Measurements from ENCODE around the gene SPATA6. TPM values are rescaled to one million over a fixed set of nuclear protein-coding genes. Genes with fewer than 3 reads are reported as not detected.

The SPATA6 gene
- total RNA-seq, 1 experiment from 2014 or later, result 0.30 TPM

- no peaks in the 10 kb centered on the region for H3K9me2 ChIP-seq (replicated peaks; ENCODE audit: insufficient read depth, low read length)
- no peaks in the 10 kb centered on the region for H3K4me1 ChIP-seq (ENCODE audit: low read length)
- no peak overlapping the region for H3K4me2 ChIP-seq (ENCODE audit: low read depth, low read length, poor library complexity, severe bottlenecking)
- no peak overlapping the region for H3K27ac ChIP-seq (ENCODE audit: low read length)
- H2AFZ ChIP-seq (ENCODE audit: low read length), result no peak overlapping the region
- no peaks in the 10 kb centered on the region for H4K20me1 ChIP-seq (ENCODE audit: insufficient read depth, low read depth, low read length)
- H3K9ac ChIP-seq (ENCODE audit: low read length), result no peak overlapping the region
- DNase-seq, result no peak
- no peak overlapping the region for H3K4me3 ChIP-seq (ENCODE audit: low read length)
- H3K79me2 ChIP-seq (ENCODE audit: low read length), result no peaks in the 10 kb centered on the region
- H3K36me3 ChIP-seq (ENCODE audit: insufficient read depth, low read length), result no peaks in the 10 kb centered on the region
- no peaks in the 10 kb centered on the region for H3K27me3 ChIP-seq (ENCODE audit: low read length)
- H3K9me3 ChIP-seq (ENCODE audit: low read length), result no peaks in the 10 kb centered on the region
These were observed 57.0 kb downstream of the SPATA6 start for GRCh38 chr1:48415050-48415449.

- Histone ChIP-seq H2AFZ (ENCODE audit: low read length) (no peak overlapping the region), H3K27ac (ENCODE audit: low read length) (no peak overlapping the region), H3K9me2 (replicated peaks; ENCODE audit: insufficient read depth, low read length) (no peaks in the 10 kb centered on the region), H3K9ac (ENCODE audit: low read length) (no peak overlapping the region), H4K20me1 (ENCODE audit: insufficient read depth, low read depth, low read length) (no peaks in the 10 kb centered on the region), H3K4me2 (ENCODE audit: low read depth, low read length, poor library complexity, severe bottlenecking) (no peak overlapping the region), H3K9me3 (ENCODE audit: low read length) (no peaks in the 10 kb centered on the region), H3K36me3 (ENCODE audit: insufficient read depth, low read length) (no peaks in the 10 kb centered on the region), H3K27me3 (ENCODE audit: low read length) (no peaks in the 10 kb centered on the region), H3K79me2 (ENCODE audit: low read length) (no peaks in the 10 kb centered on the region), H3K4me3 (ENCODE audit: low read length) (no peak overlapping the region), H3K4me1 (ENCODE audit: low read length) (no peaks in the 10 kb centered on the region)
- DNase-seq, result no peak
These were observed 57.7 kb downstream of the SPATA6 start for GRCh38 chr1:48414264-48414663.

GRCh38 chr1:48405940-48406339, 66.1 kb downstream of the SPATA6 start:
- H3K4me3 ChIP-seq (ENCODE audit: low read length), result no peak overlapping the region
- no peaks in the 10 kb centered on the region for H4K20me1 ChIP-seq (ENCODE audit: insufficient read depth, low read depth, low read length)
- H3K4me2 ChIP-seq (ENCODE audit: low read depth, low read length, poor library complexity, severe bottlenecking), result no peak overlapping the region
- no peak overlapping the region for H2AFZ ChIP-seq (ENCODE audit: low read length)
- no peak overlapping the region for H3K27ac ChIP-seq (ENCODE audit: low read length)
- H3K9ac ChIP-seq (ENCODE audit: low read length), result no peak overlapping the region
- no peaks in the 10 kb centered on the region for H3K9me3 ChIP-seq (ENCODE audit: low read length)
- no peaks in the 10 kb centered on the region for H3K4me1 ChIP-seq (ENCODE audit: low read length)
- DNase-seq, result no peak
- H3K27me3 ChIP-seq (ENCODE audit: low read length), result no peaks in the 10 kb centered on the region
- H3K9me2 ChIP-seq (replicated peaks; ENCODE audit: insufficient read depth, low read length), result no peaks in the 10 kb centered on the region
- H3K36me3 ChIP-seq (ENCODE audit: insufficient read depth, low read length), result no peaks in the 10 kb centered on the region
- H3K79me2 ChIP-seq (ENCODE audit: low read length), result no peaks in the 10 kb centered on the region

- Histone ChIP-seq H3K9me2 (replicated peaks; ENCODE audit: insufficient read depth, low read length) (no peaks in the 10 kb centered on the region), H3K4me2 (ENCODE audit: low read depth, low read length, poor library complexity, severe bottlenecking) (no peak overlapping the region), H3K36me3 (ENCODE audit: insufficient read depth, low read length) (no peaks in the 10 kb centered on the region), H3K4me1 (ENCODE audit: low read length) (no peaks in the 10 kb centered on the region), H3K9me3 (ENCODE audit: low read length) (no peaks in the 10 kb centered on the region), H2AFZ (ENCODE audit: low read length) (no peak overlapping the region), H3K27me3 (ENCODE audit: low read length) (no peaks in the 10 kb centered on the region), H3K4me3 (ENCODE audit: low read length) (no peak overlapping the region), H3K79me2 (ENCODE audit: low read length) (no peaks in the 10 kb centered on the region), H3K27ac (ENCODE audit: low read length) (no peak overlapping the region), H4K20me1 (ENCODE audit: insufficient read depth, low read depth, low read length) (no peaks in the 10 kb centered on the region), H3K9ac (ENCODE audit: low read length) (no peak overlapping the region)
- no peak for DNase-seq
These were observed 66.6 kb downstream of the SPATA6 start for GRCh38 chr1:48405400-48405799.

- no peak for DNase-seq
- no peak overlapping the region for H3K4me3 ChIP-seq (ENCODE audit: low read length)
- H3K27me3 ChIP-seq (ENCODE audit: low read length), result no peaks in the 10 kb centered on the region
- H4K20me1 ChIP-seq (ENCODE audit: insufficient read depth, low read depth, low read length), result no peaks in the 10 kb centered on the region
- no peaks in the 10 kb centered on the region for H3K4me1 ChIP-seq (ENCODE audit: low read length)
- H3K9me2 ChIP-seq (replicated peaks; ENCODE audit: insufficient read depth, low read length), result no peaks in the 10 kb centered on the region
- H3K4me2 ChIP-seq (ENCODE audit: low read depth, low read length, poor library complexity, severe bottlenecking), result no peak overlapping the region
- H3K9ac ChIP-seq (ENCODE audit: low read length), result no peak overlapping the region
- H3K27ac ChIP-seq (ENCODE audit: low read length), result no peak overlapping the region
- no peaks in the 10 kb centered on the region for H3K36me3 ChIP-seq (ENCODE audit: insufficient read depth, low read length)
- H2AFZ ChIP-seq (ENCODE audit: low read length), result no peak overlapping the region
- H3K9me3 ChIP-seq (ENCODE audit: low read length), result no peaks in the 10 kb centered on the region
- H3K79me2 ChIP-seq (ENCODE audit: low read length), result no peaks in the 10 kb centered on the region
These were observed 69.4 kb downstream of the SPATA6 start for GRCh38 chr1:48402599-48402998.

- Histone ChIP-seq H3K9me2 (replicated peaks; ENCODE audit: insufficient read depth, low read length) (no peaks in the 10 kb centered on the region), H3K27me3 (ENCODE audit: low read length) (no peaks in the 10 kb centered on the region), H3K27ac (ENCODE audit: low read length) (no peak overlapping the region), H3K79me2 (ENCODE audit: low read length) (no peaks in the 10 kb centered on the region), H4K20me1 (ENCODE audit: insufficient read depth, low read depth, low read length) (no peaks in the 10 kb centered on the region), H3K9ac (ENCODE audit: low read length) (no peak overlapping the region), H3K9me3 (ENCODE audit: low read length) (no peaks in the 10 kb centered on the region), H3K4me3 (ENCODE audit: low read length) (no peak overlapping the region), H2AFZ (ENCODE audit: low read length) (no peak overlapping the region), H3K36me3 (ENCODE audit: insufficient read depth, low read length) (no peaks in the 10 kb centered on the region), H3K4me2 (ENCODE audit: low read depth, low read length, poor library complexity, severe bottlenecking) (no peak overlapping the region), H3K4me1 (ENCODE audit: low read length) (no peaks in the 10 kb centered on the region)
- no peak for DNase-seq
These were observed 75.8 kb downstream of the SPATA6 start for GRCh38 chr1:48396208-48396607.

- no peak overlapping the region for H3K9ac ChIP-seq (ENCODE audit: low read length)
- H3K9me3 ChIP-seq (ENCODE audit: low read length), result no peaks in the 10 kb centered on the region
- no peak overlapping the region for H3K4me3 ChIP-seq (ENCODE audit: low read length)
- H2AFZ ChIP-seq (ENCODE audit: low read length), result no peak overlapping the region
- no peaks in the 10 kb centered on the region for H3K4me1 ChIP-seq (ENCODE audit: low read length)
- no peak overlapping the region for H3K4me2 ChIP-seq (ENCODE audit: low read depth, low read length, poor library complexity, severe bottlenecking)
- no peak overlapping the region for H3K27ac ChIP-seq (ENCODE audit: low read length)
- H3K79me2 ChIP-seq (ENCODE audit: low read length), result no peaks in the 10 kb centered on the region
- no peaks in the 10 kb centered on the region for H4K20me1 ChIP-seq (ENCODE audit: insufficient read depth, low read depth, low read length)
- no peak for DNase-seq
- H3K36me3 ChIP-seq (ENCODE audit: insufficient read depth, low read length), result no peaks in the 10 kb centered on the region
- H3K27me3 ChIP-seq (ENCODE audit: low read length), result no peaks in the 10 kb centered on the region
- no peaks in the 10 kb centered on the region for H3K9me2 ChIP-seq (replicated peaks; ENCODE audit: insufficient read depth, low read length)
These were observed 80.1 kb downstream of the SPATA6 start for GRCh38 chr1:48391926-48392325.

- DNase-seq, result no peak
- Histone ChIP-seq H3K27me3 (ENCODE audit: low read length) (no peaks in the 10 kb centered on the region), H3K4me1 (ENCODE audit: low read length) (no peaks in the 10 kb centered on the region), H3K36me3 (ENCODE audit: insufficient read depth, low read length) (no peaks in the 10 kb centered on the region), H4K20me1 (ENCODE audit: insufficient read depth, low read depth, low read length) (no peaks in the 10 kb centered on the region), H3K4me2 (ENCODE audit: low read depth, low read length, poor library complexity, severe bottlenecking) (no peak overlapping the region), H2AFZ (ENCODE audit: low read length) (no peak overlapping the region), H3K9ac (ENCODE audit: low read length) (no peak overlapping the region), H3K27ac (ENCODE audit: low read length) (no peak overlapping the region), H3K4me3 (ENCODE audit: low read length) (no peak overlapping the region), H3K9me3 (ENCODE audit: low read length) (no peaks in the 10 kb centered on the region), H3K79me2 (ENCODE audit: low read length) (no peaks in the 10 kb centered on the region), H3K9me2 (replicated peaks; ENCODE audit: insufficient read depth, low read length) (no peaks in the 10 kb centered on the region)
These were observed 84.6 kb downstream of the SPATA6 start for GRCh38 chr1:48387409-48387808.

GRCh38 chr1:48374785-48375184, 97.2 kb downstream of the SPATA6 start:
- 0 out of 2 replicates have a peak, but pooled peaks cover 3% of the 10 kb centered on the region for H3K9me3 ChIP-seq (ENCODE audit: low read length)
- H3K9ac ChIP-seq (ENCODE audit: low read length), result no peak overlapping the region
- no peak overlapping the region for H3K4me3 ChIP-seq (ENCODE audit: low read length)
- no peak for DNase-seq
- no peaks in the 10 kb centered on the region for H4K20me1 ChIP-seq (ENCODE audit: insufficient read depth, low read depth, low read length)
- no peaks in the 10 kb centered on the region for H3K36me3 ChIP-seq (ENCODE audit: insufficient read depth, low read length)
- H3K4me1 ChIP-seq (ENCODE audit: low read length), result no peaks in the 10 kb centered on the region
- H3K27me3 ChIP-seq (ENCODE audit: low read length), result no peaks in the 10 kb centered on the region
- H3K4me2 ChIP-seq (ENCODE audit: low read depth, low read length, poor library complexity, severe bottlenecking), result no peak overlapping the region
- no peak overlapping the region for H2AFZ ChIP-seq (ENCODE audit: low read length)
- no peak overlapping the region for H3K27ac ChIP-seq (ENCODE audit: low read length)
- no peaks in the 10 kb centered on the region for H3K79me2 ChIP-seq (ENCODE audit: low read length)
- H3K9me2 ChIP-seq (replicated peaks; ENCODE audit: insufficient read depth, low read length), result no peaks in the 10 kb centered on the region
